Measurements from ENCODE around the gene MYL5.

The MYL5 gene

DNA sequence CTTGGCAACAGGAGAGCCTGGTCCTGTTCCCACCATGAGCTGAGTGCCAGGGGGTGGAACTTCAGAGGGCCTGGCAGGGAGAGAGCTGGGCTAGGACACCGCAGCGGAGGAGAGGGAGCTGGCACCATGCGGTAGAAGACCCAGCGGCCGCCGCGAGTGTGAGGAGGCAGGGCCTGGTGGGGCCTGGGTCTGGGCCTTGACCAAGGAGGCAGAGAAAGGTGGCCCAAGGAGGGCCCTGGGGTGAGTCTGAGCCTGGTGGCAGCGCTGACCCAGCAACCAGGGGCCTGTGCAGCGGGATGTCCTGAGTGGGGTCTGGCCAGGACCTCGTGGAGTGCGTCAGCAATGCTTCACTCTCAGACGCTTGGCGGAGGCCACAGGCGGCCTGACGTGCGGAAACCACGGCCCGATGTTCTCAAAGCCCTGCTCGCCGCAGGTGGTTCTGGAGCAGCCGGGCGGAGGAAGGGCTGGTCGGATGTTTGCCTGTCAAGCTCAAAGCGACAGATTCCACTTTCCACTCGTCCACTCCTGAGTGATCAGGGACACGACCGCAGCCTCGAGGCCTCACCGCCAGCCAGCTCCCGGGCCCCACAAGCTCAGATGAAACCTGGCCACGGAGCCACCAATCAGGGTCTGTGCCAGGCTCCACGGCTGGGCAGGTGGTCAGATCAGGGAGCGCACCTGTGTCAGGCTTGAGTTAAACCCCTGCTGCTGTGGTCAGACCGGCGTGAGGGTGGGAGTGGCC lies 21.1 kb upstream of the MYL5 start:
- DNase-seq (ENCODE audit: low read depth, low spot score): no peak
- no peak for TF ChIP-seq CTCF (IDR thresholded peaks at IDR 0.05; ENCODE audit: insufficient read depth, low read length, missing control alignments)
- POLR2A ChIA-PET: no interaction called here
- CTCF ChIA-PET: no interaction called here
- no peak overlapping the region for H3K4me3 ChIP-seq (ENCODE audit: low read depth, low read length)

- CTCF ChIA-PET: no interaction called here
- DNase-seq (ENCODE audit: low read depth, low spot score): no peak
- TF ChIP-seq CTCF (IDR thresholded peaks at IDR 0.05; ENCODE audit: insufficient read depth, low read length, missing control alignments): no peak
- H3K4me3 ChIP-seq (ENCODE audit: low read depth, low read length): no peak overlapping the region
- POLR2A ChIA-PET: no interaction called here
Measured at GRCh38 chr4:653831-654502, 20.4 kb upstream of the MYL5 start.

GRCh38 chr4:654503-654845 lies 19.9 kb upstream of the MYL5 start:
- no peak for TF ChIP-seq CTCF (IDR thresholded peaks at IDR 0.05; ENCODE audit: insufficient read depth, low read length, missing control alignments)
- POLR2A ChIA-PET: no interaction called here
- DNase-seq (ENCODE audit: low read depth, low spot score): no peak
- CTCF ChIA-PET: no interaction called here
- no peak overlapping the region for H3K4me3 ChIP-seq (ENCODE audit: low read depth, low read length)

GRCh38 chr4:654871-655463 lies 19.4 kb upstream of the MYL5 start:
- CTCF ChIA-PET: no interaction called here
- H3K4me3 ChIP-seq (ENCODE audit: low read depth, low read length): no peak overlapping the region
- POLR2A ChIA-PET: no interaction called here
- TF ChIP-seq CTCF (IDR thresholded peaks at IDR 0.05; ENCODE audit: insufficient read depth, low read length, missing control alignments): no peak
- no peak for DNase-seq (ENCODE audit: low read depth, low spot score)

- ChIA-PET POLR2A (no interaction called here), CTCF (no interaction called here)
- TF ChIP-seq CTCF (IDR thresholded peaks at IDR 0.05; ENCODE audit: insufficient read depth, low read length, missing control alignments): no peak
- H3K4me3 ChIP-seq (ENCODE audit: low read depth, low read length): no peak overlapping the region
- no peak for DNase-seq (ENCODE audit: low read depth, low spot score)
Measured at GRCh38 chr4:655464-656151, 18.7 kb upstream of the MYL5 start.

Measured in AG04449 (cell line).